NB4 (cell line): ENCODE results near the gene HHIPL1.

Experiments used
- CTCF ChIP-seq: IDR thresholded peaks from one replicate; pipeline ENCODE4 v1.5.1; 2012; ENCODE audit warnings: low read depth, low read length
- MAX ChIP-seq: IDR thresholded peaks from 2 replicates; pipeline ENCODE4 v1.6.1; 2011; ENCODE audit warnings: low read depth, low read length
- POLR2A ChIP-seq: IDR thresholded peaks from 2 replicates; pipeline ENCODE4 v1.6.1; 2011; ENCODE audit warnings: mild to moderate bottlenecking; ENCODE audit not compliant: insufficient read length; ENCODE audit errors: extremely low read depth

DNA sequence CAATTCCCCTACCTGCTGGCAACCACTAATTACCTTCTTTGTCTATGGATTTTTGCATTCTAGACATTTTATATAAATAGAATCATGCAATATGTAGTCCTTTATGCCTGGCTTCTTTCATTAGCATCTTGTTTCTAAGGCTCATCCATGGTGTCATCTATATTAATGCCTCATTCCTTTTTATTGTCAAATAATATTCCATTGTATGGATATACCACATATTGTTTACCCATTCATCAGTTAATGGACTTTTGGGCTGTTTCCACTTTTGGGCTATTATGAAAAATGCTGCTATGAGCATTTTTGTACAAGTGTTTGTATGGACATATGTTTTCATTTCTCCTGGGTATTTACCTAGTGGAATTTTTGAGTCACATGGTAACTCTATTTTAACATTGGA is 57.2 kb downstream of the HHIPL1 start:
- TF ChIP-seq POLR2A (no peak), MAX (no peak), CTCF (no peak)
